KMS-11 (cell line): ENCODE results near the gene KDF1.

Experiments used
- H2AFZ ChIP-seq: fragments of 200-600 bp; sonication (generic); 2 replicates; pipeline ENCODE4 v1.6.1; 2016; ENCODE audit warnings: antibody characterized with exemption, mixed run types, low read depth
- H3K27ac ChIP-seq: fragments of 200-600 bp; sonication (generic); 2 replicates; pipeline ENCODE4 v1.6.1; 2016; ENCODE audit warnings: mild to moderate bottlenecking, mixed run types
- H3K27me3 ChIP-seq: fragments of 200-600 bp; sonication (generic); 2 replicates; pipeline ENCODE4 v1.6.1; 2017; ENCODE audit warnings: mild to moderate bottlenecking, low read depth, mixed run types, moderate library complexity; ENCODE audit not compliant: insufficient read depth
- H3K36me3 ChIP-seq: fragments of 200-600 bp; sonication (generic); 2 replicates; pipeline ENCODE4 v1.6.1; 2017; ENCODE audit warnings: mild to moderate bottlenecking, mixed run types; ENCODE audit not compliant: insufficient read depth
- H3K4me1 ChIP-seq: fragments of 200-600 bp; sonication (generic); 2 replicates; pipeline ENCODE4 v1.6.1; 2016; ENCODE audit warnings: mild to moderate bottlenecking, low read depth, mixed run types; ENCODE audit not compliant: poor library complexity, severe bottlenecking
- H3K4me2 ChIP-seq: fragments of 200-600 bp; sonication (generic); 2 replicates; pipeline ENCODE4 v1.7.0; 2016; ENCODE audit warnings: mild to moderate bottlenecking, mixed run types
- H3K4me3 ChIP-seq: fragments of 200-600 bp; sonication (generic); IDR thresholded peaks from 2 replicates; pipeline ENCODE4 v1.6.1; 2017; ENCODE audit warnings: low read depth, low read length, mixed read lengths; ENCODE audit not compliant: insufficient read depth
- H3K79me2 ChIP-seq: fragments of 200-600 bp; sonication (generic); 2 replicates; pipeline ENCODE4 v1.6.1; 2016; ENCODE audit warnings: low read depth, mixed run types; ENCODE audit not compliant: insufficient read depth
- H3K9ac ChIP-seq: fragments of 200-600 bp; sonication (generic); 2 replicates; pipeline ENCODE4 v1.6.1; 2016; ENCODE audit warnings: mild to moderate bottlenecking, mixed run types
- H4K20me1 ChIP-seq: fragments of 200-600 bp; sonication (generic); 2 replicates; pipeline ENCODE4 v1.6.1; 2016; ENCODE audit warnings: mild to moderate bottlenecking, mixed run types; ENCODE audit not compliant: insufficient read depth
- TF ChIP-seq, protein P1 (sequence below): fragments of 200-600 bp; sonication (generic); conservative IDR thresholded peaks from 2 replicates; pipeline ENCODE4 v1.6.1; 2017; ENCODE audit warnings: low read depth, mild to moderate bottlenecking, antibody characterized with exemption, low read length, moderate library complexity, mixed read lengths

The KDF1 gene

DNA sequence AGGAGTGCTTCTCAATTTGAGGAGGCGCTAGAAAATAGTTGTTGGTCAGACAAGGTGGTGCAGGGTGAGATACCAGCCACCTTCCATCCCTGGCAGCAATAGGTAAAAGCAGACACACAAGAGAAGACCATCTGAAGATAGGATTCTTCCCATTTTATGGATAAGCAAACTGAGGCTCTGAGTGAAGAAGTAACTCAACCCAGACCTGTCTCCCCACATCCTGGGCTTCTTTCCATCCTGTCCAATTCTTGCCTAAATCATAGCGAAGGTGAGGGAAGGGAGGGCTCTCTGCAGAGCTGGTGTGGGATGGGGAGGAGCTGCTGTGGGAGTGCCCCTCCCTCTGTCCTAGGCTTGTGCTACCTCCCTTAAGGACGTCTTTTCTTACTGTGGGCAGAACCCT is 11.3 kb upstream of the KDF1 start:
- no peak overlapping the region for H3K4me2 ChIP-seq

DNA sequence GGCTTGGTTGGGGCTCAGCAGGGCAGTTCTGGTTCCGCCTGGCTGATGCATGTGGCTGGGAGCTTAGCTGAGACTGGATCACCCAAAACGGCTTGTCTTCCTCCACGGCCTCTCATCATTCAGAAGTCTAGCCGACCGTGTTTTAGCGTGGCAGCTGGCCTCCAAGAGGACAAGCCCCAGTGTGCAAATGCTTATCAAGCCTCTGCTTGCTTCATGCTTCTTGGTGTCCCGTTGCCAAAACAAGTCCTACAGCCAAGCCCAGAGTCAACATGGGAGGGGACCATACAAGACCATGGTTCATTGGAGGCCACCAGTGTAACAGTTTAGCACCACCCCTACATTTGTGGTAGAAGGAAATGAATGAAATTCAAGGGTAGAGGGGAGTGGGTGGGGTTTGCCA is 10.5 kb upstream of the KDF1 start:
- H3K4me2 ChIP-seq = no peak overlapping the region
- no peak overlapping the region for H2AFZ ChIP-seq
- H4K20me1 ChIP-seq = no peaks in the 10 kb centered on the region
- H3K79me2 ChIP-seq = no peaks in the 10 kb centered on the region
- TF ChIP-seq, protein P1, sequence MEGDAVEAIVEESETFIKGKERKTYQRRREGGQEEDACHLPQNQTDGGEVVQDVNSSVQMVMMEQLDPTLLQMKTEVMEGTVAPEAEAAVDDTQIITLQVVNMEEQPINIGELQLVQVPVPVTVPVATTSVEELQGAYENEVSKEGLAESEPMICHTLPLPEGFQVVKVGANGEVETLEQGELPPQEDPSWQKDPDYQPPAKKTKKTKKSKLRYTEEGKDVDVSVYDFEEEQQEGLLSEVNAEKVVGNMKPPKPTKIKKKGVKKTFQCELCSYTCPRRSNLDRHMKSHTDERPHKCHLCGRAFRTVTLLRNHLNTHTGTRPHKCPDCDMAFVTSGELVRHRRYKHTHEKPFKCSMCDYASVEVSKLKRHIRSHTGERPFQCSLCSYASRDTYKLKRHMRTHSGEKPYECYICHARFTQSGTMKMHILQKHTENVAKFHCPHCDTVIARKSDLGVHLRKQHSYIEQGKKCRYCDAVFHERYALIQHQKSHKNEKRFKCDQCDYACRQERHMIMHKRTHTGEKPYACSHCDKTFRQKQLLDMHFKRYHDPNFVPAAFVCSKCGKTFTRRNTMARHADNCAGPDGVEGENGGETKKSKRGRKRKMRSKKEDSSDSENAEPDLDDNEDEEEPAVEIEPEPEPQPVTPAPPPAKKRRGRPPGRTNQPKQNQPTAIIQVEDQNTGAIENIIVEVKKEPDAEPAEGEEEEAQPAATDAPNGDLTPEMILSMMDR = no peak
- no peaks in the 10 kb centered on the region for H3K4me1 ChIP-seq
- no peak overlapping the region for H3K27ac ChIP-seq
- H3K4me3 ChIP-seq = no peak overlapping the region
- H3K9ac ChIP-seq = no peak overlapping the region
- no peaks in the 10 kb centered on the region for H3K36me3 ChIP-seq
- no peaks in the 10 kb centered on the region; the same call in 1 of the 2 replicates for H3K27me3 ChIP-seq

More for the DNA sequence above, 11.3 kb upstream of the KDF1 start:
- Histone ChIP-seq H3K27me3 (no peaks in the 10 kb centered on the region; the same call in 1 of the 2 replicates), H2AFZ (no peak overlapping the region), H3K9ac (no peak overlapping the region), H3K4me3 (no peak overlapping the region), H3K27ac (no peak overlapping the region), H3K79me2 (no peaks in the 10 kb centered on the region), H3K4me1 (no peaks in the 10 kb centered on the region), H4K20me1 (no peaks in the 10 kb centered on the region), H3K36me3 (no peaks in the 10 kb centered on the region)
- TF ChIP-seq, protein P1 = no peak

DNA sequence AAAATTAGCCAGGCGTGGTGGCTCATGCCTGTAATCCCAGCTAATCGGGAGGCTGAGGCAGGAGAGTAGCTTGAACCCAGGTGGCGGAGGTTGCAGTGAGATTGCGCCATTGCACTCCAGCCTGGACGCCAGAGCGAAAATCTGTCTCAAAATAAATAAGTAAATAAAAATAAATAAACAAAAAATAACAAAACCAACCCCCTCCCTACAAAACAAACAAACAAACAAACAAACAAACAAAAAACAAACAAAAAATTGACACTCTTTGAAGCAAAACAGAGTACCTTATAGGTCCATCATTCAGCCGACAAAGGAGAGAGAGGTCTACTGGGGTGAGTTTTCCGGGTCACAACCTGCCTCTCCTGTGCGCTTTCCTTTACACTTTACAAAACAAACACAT is 5.4 kb upstream of the KDF1 start:
- H2AFZ ChIP-seq = no peak overlapping the region
- H3K4me1 ChIP-seq = no peaks in the 10 kb centered on the region
- H3K27ac ChIP-seq = no peak overlapping the region
- TF ChIP-seq, protein P1 = no peak
- no peaks in the 10 kb centered on the region for H4K20me1 ChIP-seq
- H3K4me3 ChIP-seq = no peak overlapping the region
- no peak overlapping the region for H3K4me2 ChIP-seq
- H3K27me3 ChIP-seq = no peaks in the 10 kb centered on the region; the same call in 1 of the 2 replicates
- H3K36me3 ChIP-seq = no peaks in the 10 kb centered on the region
- H3K79me2 ChIP-seq = no peaks in the 10 kb centered on the region
- H3K9ac ChIP-seq = no peak overlapping the region

DNA sequence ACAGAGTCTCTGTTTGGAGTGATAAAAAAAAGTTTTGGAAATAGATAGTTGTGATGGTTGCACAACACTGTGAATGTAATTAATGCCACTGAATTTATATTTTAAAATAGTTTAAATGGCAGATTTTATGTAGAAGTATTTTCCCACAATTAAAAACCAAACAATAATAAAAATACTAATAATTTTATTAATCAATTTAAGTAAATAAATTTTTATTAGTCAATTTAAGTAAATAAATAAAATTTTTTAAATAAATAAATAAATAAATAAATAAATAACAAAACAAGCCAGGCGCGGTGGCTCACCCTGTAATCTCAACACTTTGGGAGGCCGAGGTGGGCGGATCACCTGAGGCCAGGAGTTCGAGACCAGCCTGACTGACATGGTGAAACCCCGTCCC is 4.9 kb upstream of the KDF1 start:
- H3K36me3 ChIP-seq = no peaks in the 10 kb centered on the region
- H3K4me3 ChIP-seq = no peak overlapping the region
- no peaks in the 10 kb centered on the region for H3K79me2 ChIP-seq
- no peak overlapping the region for H2AFZ ChIP-seq
- H3K4me2 ChIP-seq = no peak overlapping the region
- H4K20me1 ChIP-seq = no peaks in the 10 kb centered on the region
- no peak overlapping the region for H3K27ac ChIP-seq
- no peak overlapping the region for H3K9ac ChIP-seq
- TF ChIP-seq, protein P1 = no peak
- H3K27me3 ChIP-seq = no peaks in the 10 kb centered on the region; the same call in 1 of the 2 replicates
- H3K4me1 ChIP-seq = no peaks in the 10 kb centered on the region

DNA sequence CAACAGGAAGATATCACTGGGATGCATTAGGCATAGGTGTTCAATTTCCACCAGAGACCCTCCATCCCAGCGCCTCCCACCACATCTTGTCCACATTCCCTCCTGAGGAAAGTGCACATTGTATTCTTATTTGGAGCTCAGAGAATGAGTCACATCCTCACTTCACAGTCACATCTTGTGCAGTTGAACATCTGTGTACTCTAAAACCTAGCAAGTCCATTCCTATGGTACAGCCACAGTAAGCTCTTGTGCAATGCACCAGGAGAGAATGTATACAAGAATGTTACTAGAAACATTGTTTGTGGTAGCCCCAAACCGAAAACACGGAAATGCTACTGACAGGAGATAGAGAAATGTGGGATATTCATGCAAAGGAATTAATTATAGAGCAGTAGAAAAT is 1.6 kb upstream of the KDF1 start:
- Histone ChIP-seq H3K36me3 (no peaks in the 10 kb centered on the region), H4K20me1 (no peaks in the 10 kb centered on the region), H3K27me3 (no peaks in the 10 kb centered on the region), H3K9ac (no peak overlapping the region), H2AFZ (no peak overlapping the region), H3K4me3 (no peak overlapping the region), H3K4me2 (no peak overlapping the region), H3K4me1 (no peaks in the 10 kb centered on the region), H3K79me2 (no peaks in the 10 kb centered on the region), H3K27ac (no peak overlapping the region)
- TF ChIP-seq, protein P1 = no peak
